Left ventricle myocardium inferior (tissue), 1 donor: ENCODE results near the gene PDE6D. TPM values are rescaled to one million over a fixed set of nuclear protein-coding genes. Genes with fewer than 3 reads are reported as not detected.
A peak's percentile ranks its signal among the peaks of the same experiment; 100 is the strongest.

Experiments
- DNase-seq: peaks from one replicate; pipeline ENCODE4 v3.0.0-alpha.2; 2020
- H3K27ac ChIP-seq: fragments of 200-600 bp; replicated peaks from 2 replicates; pipeline ENCODE4 v1.8.0; 2021
- H3K27me3 ChIP-seq: fragments of 200-600 bp; 2 replicates; pipeline ENCODE4 v1.8.0; 2021; ENCODE audit warnings: low read depth
- H3K36me3 ChIP-seq: fragments of 200-600 bp; 2 replicates; pipeline ENCODE4 v1.8.0; 2021
- H3K4me1 ChIP-seq: fragments of 200-600 bp; 2 replicates; pipeline ENCODE4 v1.8.0; 2021
- H3K4me3 ChIP-seq: fragments of 200-600 bp; 2 replicates; pipeline ENCODE4 v1.8.0; 2021; ENCODE audit warnings: mild to moderate bottlenecking, moderate library complexity
- H3K9me3 ChIP-seq: fragments of 200-600 bp; replicated peaks from 2 replicates; pipeline ENCODE4 v1.8.0; 2021
- CTCF ChIP-seq: fragments of 200-600 bp; IDR thresholded peaks from 2 replicates; pipeline ENCODE4 v1.8.0; 2021; ENCODE audit warnings: antibody characterized with exemption, mild to moderate bottlenecking, borderline replicate concordance
- intact Hi-C: fragments of 100-400 bp; cut with micrococcal nuclease; formaldehyde crosslinking; loops from one replicate; pipeline ENCODE4 v1.11.0; 2022
- long read RNA-seq: library from polyadenylated mRNA; unstranded; transcript quantifications from one replicate; pipeline ENCODE4 v2.0.0, GENCODE V29; 2021
- total RNA-seq: library from RNA; stranded (reverse); fragmentation: NEBNext Ultra II Directional; extraction: Animal tissue kit (Norgen Biotek cat#: 25700); gene quantifications from one replicate; pipeline ENCODE4 v1.2.1, GENCODE V29; 2021
- donor health status: DM: no; HTN: yes; CAD: no; lungs with severe emphysema.

Gene PDE6D
- total RNA-seq: 15.5 TPM
- long read RNA-seq, transcript PDE6D-201 (5 exons, 1,175 nt): major isoform, 11 of 11 reads
- long read RNA-seq, partial matches to known transcripts: 0 of 11 reads
- long read RNA-seq, other reads (novel, unspliced or antisense): 0 of 11 reads

- peak; percentile 100 for DNase-seq
- peak; percentile 8 for TF ChIP-seq CTCF
- peaks cover 61% of the 10 kb centered on the region for H3K4me1 ChIP-seq
Measured at GRCh38 chr2:231780909-231781797, at the start of gene PDE6D. PDE6D (minus strand) TSS chr2:231781282; CDS start chr2:231781114, 168 bp downstream.

GRCh38 chr2:231821908-231822307 is 40.8 kb upstream of the PDE6D start:
- TF ChIP-seq CTCF: no peak

More at GRCh38 chr2:231780909-231781797, at the start of gene PDE6D:
- Histone ChIP-seq H3K9me3 (no peaks in the 10 kb centered on the region), H3K27ac (peak within 1 kb of the TSS; percentile 92), H3K4me3 (peak within 1 kb of the TSS; percentile 81), H3K36me3 (no peaks in the 10 kb centered on the region), H3K27me3 (no peaks in the 10 kb centered on the region)
- intact Hi-C loops: no loop called here

GRCh38 chr2:231820786-231821303 is 39.8 kb upstream of the PDE6D start:
- H3K4me1 ChIP-seq: no peaks in the 10 kb centered on the region
- intact Hi-C loops: no loop called here
- H3K9me3 ChIP-seq: peaks cover 1% of the 10 kb centered on the region
- no peaks in the 10 kb centered on the region for H3K27me3 ChIP-seq
- DNase-seq: no peak
- TF ChIP-seq CTCF: no peak
- no peaks in the 10 kb centered on the region for H3K36me3 ChIP-seq
- no peak overlapping the region for H3K4me3 ChIP-seq
- no peak overlapping the region for H3K27ac ChIP-seq

More at GRCh38 chr2:231821908-231822307, 40.8 kb upstream of the PDE6D start:
- no peak for DNase-seq
- Histone ChIP-seq H3K9me3 (no peaks in the 10 kb centered on the region), H3K36me3 (no peaks in the 10 kb centered on the region), H3K27ac (no peak overlapping the region), H3K27me3 (no peaks in the 10 kb centered on the region), H3K4me3 (no peak overlapping the region), H3K4me1 (no peaks in the 10 kb centered on the region)
- intact Hi-C loops: no loop called here

- Histone ChIP-seq H3K36me3 (no peaks in the 10 kb centered on the region), H3K27me3 (no peaks in the 10 kb centered on the region), H3K4me1 (no peaks in the 10 kb centered on the region), H3K27ac (no peak overlapping the region), H3K4me3 (no peak overlapping the region), H3K9me3 (peaks cover 9% of the 10 kb centered on the region)
- no peak for TF ChIP-seq CTCF
- intact Hi-C loops: no loop called here
- no peak for DNase-seq
Measured at GRCh38 chr2:231819447-231820042, 38.5 kb upstream of the PDE6D start.

- DNase-seq: no peak
- Histone ChIP-seq H3K9me3 (peaks cover 9% of the 10 kb centered on the region), H3K27ac (no peak overlapping the region), H3K4me3 (no peak overlapping the region), H3K36me3 (peaks cover 22% of the 10 kb centered on the region), H3K4me1 (no peaks in the 10 kb centered on the region), H3K27me3 (no peaks in the 10 kb centered on the region)
- intact Hi-C loops: no loop called here
- TF ChIP-seq CTCF: no peak
Measured at GRCh38 chr2:231816327-231817026, 35.4 kb upstream of the PDE6D start.
